ENCODE measurements around the gene CAMK4. TPM values are rescaled to one million over a fixed set of nuclear protein-coding genes. Genes with fewer than 3 reads are reported as not detected.

The CAMK4 gene
- total RNA-seq, 1 experiment from 2014 or later, result 10.2 TPM

DNA sequence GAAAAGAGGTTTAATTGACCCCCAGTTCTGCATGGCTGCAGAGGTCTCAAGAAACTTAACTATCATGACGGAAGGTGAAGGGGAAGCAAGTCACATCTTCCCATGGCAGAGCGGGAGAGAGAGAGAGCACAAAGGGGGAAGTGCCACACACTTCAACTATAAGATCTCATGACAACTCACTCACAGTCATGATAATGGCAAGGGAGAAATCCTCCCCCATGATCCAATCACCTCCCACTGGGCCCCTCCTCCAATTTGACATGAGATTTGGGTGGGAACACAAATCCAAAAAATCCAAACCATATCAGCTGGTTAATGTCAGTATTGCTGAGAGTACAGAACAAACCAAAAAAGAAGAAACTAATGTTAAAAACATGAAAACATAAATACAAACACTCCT, 168.0 kb downstream of the CAMK4 start:
- H3K4me2 ChIP-seq (ENCODE audit: low read length), result no peak overlapping the region
- H3K4me1 ChIP-seq (ENCODE audit: control insufficient read depth in 1 of 2, insufficient read depth in 2 of 2, low read length in 2 of 2), result peaks cover 0 to 9% of the 10 kb centered on the region in 2 experiments; a peak in 3 of 4 replicates
- CTCF ChIA-PET, result no interaction called here
- H3K9me3 ChIP-seq (ENCODE audit: control insufficient read depth in 1 of 2, insufficient read depth in 1 of 2, low read depth in 1 of 2, low read length in 2 of 2), result no peaks in the 10 kb centered on the region
- H3K36me3 ChIP-seq (ENCODE audit: control insufficient read depth in 1 of 2, insufficient read depth in 2 of 2, low read length in 2 of 2), result no peaks in the 10 kb centered on the region
- BruUV-seq (replicated peaks), result no TSS peak
- intact Hi-C loops (cut with micrococcal nuclease), result no loop called here
- POLR2A ChIA-PET, result no interaction called here
- H3K27ac ChIP-seq (ENCODE audit: low read depth, low read length), result no peak overlapping the region
- ATAC-seq, result no peak
- H3K79me2 ChIP-seq (ENCODE audit: insufficient read depth, low read length), result no peaks in the 10 kb centered on the region
- H3K9me2 ChIP-seq (ENCODE audit: insufficient read depth), result no peaks in the 10 kb centered on the region
- no peak overlapping the region for H3K4me3 ChIP-seq (replicated peaks in 1 of 2; ENCODE audit: low read depth in 1 of 2, low read length in 2 of 2)
- H3K27me3 ChIP-seq (ENCODE audit: insufficient read depth, low read length), result no peaks in the 10 kb centered on the region
- H3K9ac ChIP-seq (ENCODE audit: low read length), result no peak overlapping the region
- no peaks in the 10 kb centered on the region for H4K20me1 ChIP-seq (ENCODE audit: insufficient read depth)
- DNase-seq (ENCODE audit: low read depth, low spot score), result no peak
- TF ChIP-seq ELF1 (IDR thresholded peaks at IDR 0.05; ENCODE audit: borderline replicate concordance, low read depth) (no peak), FOSL1 (IDR thresholded peaks at IDR 0.05; ENCODE audit: low read depth) (no peak), EGR1 (IDR thresholded peaks at IDR 0.05; ENCODE audit: low read depth) (no peak), SRF (IDR thresholded peaks at IDR 0.05; ENCODE audit: low read depth) (no peak)
- TF ChIP-seq, protein P1, sequence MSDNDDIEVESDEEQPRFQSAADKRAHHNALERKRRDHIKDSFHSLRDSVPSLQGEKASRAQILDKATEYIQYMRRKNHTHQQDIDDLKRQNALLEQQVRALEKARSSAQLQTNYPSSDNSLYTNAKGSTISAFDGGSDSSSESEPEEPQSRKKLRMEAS (IDR thresholded peaks at IDR 0.05), result no peak
- TF ChIP-seq, protein P2, sequence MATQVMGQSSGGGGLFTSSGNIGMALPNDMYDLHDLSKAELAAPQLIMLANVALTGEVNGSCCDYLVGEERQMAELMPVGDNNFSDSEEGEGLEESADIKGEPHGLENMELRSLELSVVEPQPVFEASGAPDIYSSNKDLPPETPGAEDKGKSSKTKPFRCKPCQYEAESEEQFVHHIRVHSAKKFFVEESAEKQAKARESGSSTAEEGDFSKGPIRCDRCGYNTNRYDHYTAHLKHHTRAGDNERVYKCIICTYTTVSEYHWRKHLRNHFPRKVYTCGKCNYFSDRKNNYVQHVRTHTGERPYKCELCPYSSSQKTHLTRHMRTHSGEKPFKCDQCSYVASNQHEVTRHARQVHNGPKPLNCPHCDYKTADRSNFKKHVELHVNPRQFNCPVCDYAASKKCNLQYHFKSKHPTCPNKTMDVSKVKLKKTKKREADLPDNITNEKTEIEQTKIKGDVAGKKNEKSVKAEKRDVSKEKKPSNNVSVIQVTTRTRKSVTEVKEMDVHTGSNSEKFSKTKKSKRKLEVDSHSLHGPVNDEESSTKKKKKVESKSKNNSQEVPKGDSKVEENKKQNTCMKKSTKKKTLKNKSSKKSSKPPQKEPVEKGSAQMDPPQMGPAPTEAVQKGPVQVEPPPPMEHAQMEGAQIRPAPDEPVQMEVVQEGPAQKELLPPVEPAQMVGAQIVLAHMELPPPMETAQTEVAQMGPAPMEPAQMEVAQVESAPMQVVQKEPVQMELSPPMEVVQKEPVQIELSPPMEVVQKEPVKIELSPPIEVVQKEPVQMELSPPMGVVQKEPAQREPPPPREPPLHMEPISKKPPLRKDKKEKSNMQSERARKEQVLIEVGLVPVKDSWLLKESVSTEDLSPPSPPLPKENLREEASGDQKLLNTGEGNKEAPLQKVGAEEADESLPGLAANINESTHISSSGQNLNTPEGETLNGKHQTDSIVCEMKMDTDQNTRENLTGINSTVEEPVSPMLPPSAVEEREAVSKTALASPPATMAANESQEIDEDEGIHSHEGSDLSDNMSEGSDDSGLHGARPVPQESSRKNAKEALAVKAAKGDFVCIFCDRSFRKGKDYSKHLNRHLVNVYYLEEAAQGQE (IDR thresholded peaks at IDR 0.05; ENCODE audit: low read depth), result no peak
- TF ChIP-seq, protein P3, sequence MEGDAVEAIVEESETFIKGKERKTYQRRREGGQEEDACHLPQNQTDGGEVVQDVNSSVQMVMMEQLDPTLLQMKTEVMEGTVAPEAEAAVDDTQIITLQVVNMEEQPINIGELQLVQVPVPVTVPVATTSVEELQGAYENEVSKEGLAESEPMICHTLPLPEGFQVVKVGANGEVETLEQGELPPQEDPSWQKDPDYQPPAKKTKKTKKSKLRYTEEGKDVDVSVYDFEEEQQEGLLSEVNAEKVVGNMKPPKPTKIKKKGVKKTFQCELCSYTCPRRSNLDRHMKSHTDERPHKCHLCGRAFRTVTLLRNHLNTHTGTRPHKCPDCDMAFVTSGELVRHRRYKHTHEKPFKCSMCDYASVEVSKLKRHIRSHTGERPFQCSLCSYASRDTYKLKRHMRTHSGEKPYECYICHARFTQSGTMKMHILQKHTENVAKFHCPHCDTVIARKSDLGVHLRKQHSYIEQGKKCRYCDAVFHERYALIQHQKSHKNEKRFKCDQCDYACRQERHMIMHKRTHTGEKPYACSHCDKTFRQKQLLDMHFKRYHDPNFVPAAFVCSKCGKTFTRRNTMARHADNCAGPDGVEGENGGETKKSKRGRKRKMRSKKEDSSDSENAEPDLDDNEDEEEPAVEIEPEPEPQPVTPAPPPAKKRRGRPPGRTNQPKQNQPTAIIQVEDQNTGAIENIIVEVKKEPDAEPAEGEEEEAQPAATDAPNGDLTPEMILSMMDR (IDR thresholded peaks at IDR 0.05 in 2 of 3, conservative IDR thresholded peaks at IDR 0.05 in 1 of 3; ENCODE audit: borderline replicate concordance in 1 of 3, insufficient read depth in 1 of 3, low read depth in 2 of 3, low read length in 2 of 3), result no peak
- RAD21 ChIA-PET (ENCODE audit: low non-redundant PET in 1 of 2, low total read pairs in 2 of 2, uncharacterized antibody in 2 of 2, unreplicated experiment in 2 of 2), result no interaction called here
- H2AFZ ChIP-seq (ENCODE audit: low read depth, low read length, poor library complexity, severe bottlenecking), result no peak overlapping the region

Data from HCT116 (cell line).